IPS-18c (cell line): Measurements from ENCODE around the gene CNPY1.
"Not testable (repeated sequence)": the region's sequence is repeated elsewhere in the genome, so short reads cannot be mapped to it uniquely, and the experiment has no call there.

ENCODE experiments used
- H3K4me3 ChIP-seq: 2 replicates; pipeline ENCODE4 v1.7.0; 2013; ENCODE audit warnings: low read depth, mild to moderate bottlenecking, low read length, moderate library complexity; ENCODE audit not compliant: insufficient read depth
- H3K9me3 ChIP-seq: one replicate; pipeline ENCODE4 v1.6.1; 2013; ENCODE audit warnings: mild to moderate bottlenecking, low read length, moderate library complexity; ENCODE audit not compliant: control insufficient read depth, insufficient read depth

CNPY1 gene

GRCh38 chr7:155566011-155566836 lies 19.9 kb upstream of the CNPY1 start:
- Histone ChIP-seq H3K9me3 (no peaks in the 10 kb centered on the region), H3K4me3 (no peak overlapping the region)

- Histone ChIP-seq H3K9me3 (no peaks in the 10 kb centered on the region), H3K4me3 (no peak overlapping the region)
These were observed 19.2 kb upstream of the CNPY1 start for GRCh38 chr7:155565596-155565995.

GRCh38 chr7:155562976-155563375 lies 16.6 kb upstream of the CNPY1 start:
- H3K9me3 ChIP-seq, H3K4me3 ChIP-seq: not testable (repeated sequence)

- Histone ChIP-seq H3K4me3 (no peak overlapping the region), H3K9me3 (no peaks in the 10 kb centered on the region)
These were observed 15.7 kb upstream of the CNPY1 start for GRCh38 chr7:155562106-155562505.

GRCh38 chr7:155560982-155561686 lies 14.8 kb upstream of the CNPY1 start:
- Histone ChIP-seq H3K9me3 (no peaks in the 10 kb centered on the region), H3K4me3 (no peak overlapping the region)

DNA sequence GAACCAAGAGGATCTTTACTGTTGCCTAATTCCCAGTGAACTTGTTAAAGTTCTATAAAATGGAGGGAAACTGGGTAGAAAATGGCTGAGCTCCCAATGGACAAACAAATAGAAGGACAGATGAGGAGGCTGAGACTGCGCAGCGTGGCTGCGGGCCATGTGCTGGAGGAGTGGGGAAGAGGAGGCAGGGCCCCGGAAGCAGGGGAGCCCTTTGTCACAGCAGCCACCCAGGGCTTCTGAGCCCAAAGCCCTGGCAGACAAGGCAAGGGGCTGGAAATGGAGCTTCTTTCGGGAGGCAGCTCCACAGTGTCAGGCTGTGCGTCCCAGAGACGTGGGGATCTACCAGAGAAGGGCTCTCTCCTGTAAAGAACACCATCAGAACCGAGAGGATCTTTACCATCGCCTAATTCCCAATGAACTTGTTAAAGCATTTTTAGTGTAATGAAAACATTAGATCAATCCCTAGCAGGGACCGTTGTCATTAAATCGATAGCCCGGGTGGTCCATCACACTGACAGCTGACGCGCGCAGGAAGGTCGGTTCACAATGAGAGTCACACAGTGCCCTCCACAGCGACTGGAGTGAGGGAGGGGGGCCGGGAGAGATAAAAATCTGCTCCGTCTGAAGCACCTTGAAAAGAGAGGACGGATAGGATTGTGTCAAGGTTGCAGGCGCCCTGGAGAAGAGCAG lies 14.0 kb upstream of the CNPY1 start:
- Histone ChIP-seq H3K4me3 (no peak overlapping the region), H3K9me3 (no peaks in the 10 kb centered on the region)

DNA sequence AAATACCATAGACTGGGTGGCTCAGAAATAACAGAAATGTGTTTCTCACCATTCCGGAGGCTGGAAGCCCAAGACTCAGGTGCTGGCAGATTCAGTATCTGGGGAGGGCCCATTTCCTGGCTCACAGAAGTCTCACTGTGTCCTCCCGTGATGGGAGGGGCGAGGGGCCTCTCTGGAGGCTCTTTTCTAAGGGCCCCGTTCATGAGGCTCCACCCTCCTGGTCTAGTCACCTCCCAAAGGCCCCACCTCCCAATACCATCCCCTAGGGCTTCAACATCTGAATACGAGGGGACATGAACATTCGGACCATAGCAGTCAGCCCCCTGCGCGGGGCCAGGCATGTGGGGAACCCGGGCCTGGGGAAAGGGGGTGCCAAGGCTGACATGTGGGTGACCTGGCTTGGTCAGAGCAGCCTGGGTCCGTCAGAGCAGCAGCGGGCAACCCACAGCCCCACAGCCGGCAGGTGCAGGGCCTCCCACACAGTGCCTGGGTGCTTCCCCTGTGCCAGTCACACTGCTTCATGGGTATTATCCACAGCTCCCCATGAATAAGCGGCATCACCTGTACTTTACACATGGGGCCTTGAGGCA lies 13.3 kb upstream of the CNPY1 start:
- Histone ChIP-seq H3K4me3 (no peak overlapping the region), H3K9me3 (no peaks in the 10 kb centered on the region)

GRCh38 chr7:155558961-155559360 lies 12.6 kb upstream of the CNPY1 start:
- no peak overlapping the region for H3K4me3 ChIP-seq
- no peaks in the 10 kb centered on the region for H3K9me3 ChIP-seq

DNA sequence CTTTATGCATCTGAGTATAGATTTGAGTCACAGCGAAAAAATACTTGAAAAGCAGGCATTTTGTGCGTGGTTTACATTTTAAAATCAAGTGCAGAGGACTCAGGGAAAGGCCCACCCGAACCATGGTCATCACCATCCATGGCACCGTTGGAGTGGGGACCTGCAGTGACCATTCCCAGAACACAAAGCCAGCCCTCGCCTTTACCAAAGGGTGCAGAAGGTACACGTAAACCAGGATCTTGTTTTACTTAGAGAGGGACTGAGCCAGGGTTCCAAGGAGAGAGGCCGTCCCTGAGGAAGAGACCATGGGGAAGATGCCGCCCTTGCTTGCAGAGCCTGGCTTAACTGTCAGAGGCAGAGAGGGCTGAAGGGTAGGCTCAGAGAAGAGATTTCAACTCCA lies 12.0 kb upstream of the CNPY1 start:
- no peaks in the 10 kb centered on the region for H3K9me3 ChIP-seq
- no peak overlapping the region for H3K4me3 ChIP-seq

DNA sequence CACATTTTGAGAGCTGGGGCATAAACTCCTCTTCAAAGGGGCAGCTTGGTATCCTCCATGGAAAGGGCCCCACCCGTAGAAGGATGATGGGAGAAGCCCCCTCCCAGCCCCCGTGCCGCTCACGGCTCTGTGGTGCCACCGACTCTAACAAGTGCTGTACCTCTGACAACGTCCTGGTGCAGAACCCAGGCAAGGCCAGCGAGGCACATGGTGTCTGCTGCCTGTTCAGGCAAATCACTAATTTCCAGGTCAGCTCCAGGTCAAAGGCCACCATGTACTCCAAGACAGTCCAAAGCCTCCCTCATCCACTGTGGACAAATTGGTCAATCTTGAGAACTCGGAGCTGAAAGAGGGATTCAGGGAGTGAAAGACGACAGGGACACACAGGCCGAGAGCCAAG lies 11.4 kb upstream of the CNPY1 start:
- Histone ChIP-seq H3K9me3 (no peaks in the 10 kb centered on the region), H3K4me3 (no peak overlapping the region)

DNA sequence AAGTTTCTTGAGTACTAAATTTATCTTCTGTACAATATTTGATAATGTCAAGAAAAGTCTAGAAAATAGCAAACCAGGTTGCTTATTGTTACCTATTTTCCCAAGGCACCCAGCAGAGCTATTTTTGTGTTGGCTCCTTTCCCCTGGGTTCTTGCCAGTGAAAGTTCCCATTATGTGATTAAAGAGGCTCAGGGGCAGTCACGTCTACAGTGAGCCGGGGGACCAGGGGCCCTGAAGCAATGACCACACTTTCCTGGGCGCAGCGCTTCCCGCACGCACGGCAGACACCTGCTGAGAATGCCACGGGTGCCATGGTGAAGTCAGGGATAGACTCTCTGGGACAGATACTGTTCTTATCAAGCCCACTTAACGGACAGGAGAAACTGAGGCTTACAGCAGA lies 10.4 kb upstream of the CNPY1 start:
- no peaks in the 10 kb centered on the region for H3K9me3 ChIP-seq
- H3K4me3 ChIP-seq = no peak overlapping the region

GRCh38 chr7:155555116-155555695 lies 8.8 kb upstream of the CNPY1 start:
- no peaks in the 10 kb centered on the region for H3K9me3 ChIP-seq
- no peak overlapping the region for H3K4me3 ChIP-seq

- no peaks in the 10 kb centered on the region for H3K9me3 ChIP-seq
- H3K4me3 ChIP-seq = no peak overlapping the region
These were observed 7.5 kb upstream of the CNPY1 start for GRCh38 chr7:155553871-155554270.

DNA sequence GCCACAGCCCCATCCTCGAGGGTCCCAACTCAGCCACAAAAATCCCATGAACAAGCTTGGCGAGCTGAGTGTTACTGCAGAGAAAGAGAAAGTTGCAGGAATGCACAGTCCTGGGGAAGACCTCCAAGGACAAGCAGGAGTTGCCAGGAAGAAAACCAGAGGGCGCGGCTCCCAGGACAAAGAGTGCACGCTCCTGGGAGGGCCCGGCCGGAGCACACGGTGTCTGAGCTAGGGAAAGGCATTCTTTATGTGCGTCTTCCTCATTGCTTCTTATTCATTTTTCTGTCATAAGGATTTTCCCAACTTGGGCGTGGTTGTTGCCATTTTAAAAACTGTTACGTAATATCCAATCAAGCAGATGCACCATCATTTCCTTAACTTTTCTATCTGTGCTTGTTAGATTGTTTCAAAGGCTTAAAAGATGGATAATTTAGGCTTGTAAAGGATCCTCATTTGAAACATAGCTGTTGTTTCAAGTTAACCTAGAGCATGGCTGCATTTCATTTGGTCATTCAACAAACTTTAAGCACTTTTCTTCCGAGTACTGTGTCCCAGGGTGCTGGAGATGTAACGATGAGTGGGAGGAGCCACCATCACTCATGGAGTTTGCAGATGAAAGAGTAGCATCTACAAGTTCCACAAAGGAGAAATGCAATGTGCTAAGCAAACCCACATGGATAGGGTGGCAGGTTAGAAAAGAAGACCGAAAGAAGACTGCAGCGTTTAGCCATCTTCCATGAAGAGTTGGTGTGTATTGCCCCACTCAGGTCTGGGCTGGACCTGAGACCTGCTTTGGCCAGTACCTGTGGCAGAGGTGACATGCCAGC lies 5.6 kb upstream of the CNPY1 start:
- Histone ChIP-seq H3K4me3 (no peak overlapping the region), H3K9me3 (no peaks in the 10 kb centered on the region)

DNA sequence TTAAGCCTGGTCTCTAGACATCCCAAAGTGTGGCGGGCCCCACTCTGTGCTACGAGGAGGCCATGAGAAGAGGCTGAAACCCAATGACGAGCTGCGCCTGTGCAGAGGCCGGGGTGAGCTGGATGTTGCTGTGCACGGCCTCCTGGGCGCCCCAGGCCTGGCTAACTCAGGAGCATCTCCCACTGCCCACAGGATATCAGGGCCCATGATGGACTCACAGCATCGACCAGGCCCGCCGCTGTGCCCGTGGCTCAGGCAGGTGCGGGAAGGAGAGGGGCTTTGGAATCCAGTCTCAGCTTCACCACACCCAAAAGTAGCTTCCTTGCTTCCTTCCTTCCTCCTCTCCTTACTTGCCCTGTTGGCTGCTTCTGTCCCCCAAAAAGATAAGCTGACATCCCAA lies 4.6 kb upstream of the CNPY1 start:
- no peaks in the 10 kb centered on the region for H3K9me3 ChIP-seq
- no peak overlapping the region for H3K4me3 ChIP-seq

DNA sequence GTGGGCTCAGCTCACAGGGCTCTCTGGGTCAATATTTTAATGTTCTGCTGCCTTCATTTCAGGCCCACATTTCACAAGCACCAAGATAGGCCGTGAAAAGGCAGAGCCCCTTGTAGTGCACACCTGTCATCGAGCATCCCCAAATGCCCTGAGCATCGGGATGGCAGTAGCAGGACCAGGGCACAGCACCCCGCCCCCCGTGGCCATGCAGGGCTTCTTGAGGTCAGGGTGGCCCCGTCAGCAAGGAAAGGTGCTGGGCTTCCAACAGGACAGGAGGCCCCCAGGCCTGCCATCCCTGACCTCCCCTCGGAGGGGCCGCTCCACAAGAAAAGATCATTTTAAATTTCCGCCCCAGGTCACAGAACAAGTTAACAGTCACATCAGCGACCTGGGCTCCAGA lies 2.9 kb upstream of the CNPY1 start:
- Histone ChIP-seq H3K4me3 (no peak overlapping the region), H3K9me3 (no peaks in the 10 kb centered on the region)
